Right lung (tissue), 5 donors: Measurements from ENCODE around the gene KRT83. TPM values are rescaled to one million over a fixed set of nuclear protein-coding genes. Genes with fewer than 3 reads are reported as not detected.
"Not testable (repeated sequence)": the region's sequence is repeated elsewhere in the genome, so short reads cannot be mapped to it uniquely, and the experiment has no call there.

Source experiments
- DNase-seq, 2 donors: peaks; one replicate each; pipeline ENCODE4 v3.0.0-alpha.2; 2013
- polyA plus RNA-seq, 5 donors: library from polyadenylated mRNA; unstranded; fragments of 120-200 nt; gene quantifications; one replicate each; pipeline versions ENCODE4 v1.2.1 to v1.2.3, GENCODE V29; 2013; ENCODE audit warnings: inconsistent platforms in 1 of 5, low replicate concordance in 1 of 5; ENCODE audit not compliant: insufficient read length in 5 of 5, insufficient read depth in 1 of 5

Gene KRT83
- polyA plus RNA-seq, 5 donors = not detected

DNA sequence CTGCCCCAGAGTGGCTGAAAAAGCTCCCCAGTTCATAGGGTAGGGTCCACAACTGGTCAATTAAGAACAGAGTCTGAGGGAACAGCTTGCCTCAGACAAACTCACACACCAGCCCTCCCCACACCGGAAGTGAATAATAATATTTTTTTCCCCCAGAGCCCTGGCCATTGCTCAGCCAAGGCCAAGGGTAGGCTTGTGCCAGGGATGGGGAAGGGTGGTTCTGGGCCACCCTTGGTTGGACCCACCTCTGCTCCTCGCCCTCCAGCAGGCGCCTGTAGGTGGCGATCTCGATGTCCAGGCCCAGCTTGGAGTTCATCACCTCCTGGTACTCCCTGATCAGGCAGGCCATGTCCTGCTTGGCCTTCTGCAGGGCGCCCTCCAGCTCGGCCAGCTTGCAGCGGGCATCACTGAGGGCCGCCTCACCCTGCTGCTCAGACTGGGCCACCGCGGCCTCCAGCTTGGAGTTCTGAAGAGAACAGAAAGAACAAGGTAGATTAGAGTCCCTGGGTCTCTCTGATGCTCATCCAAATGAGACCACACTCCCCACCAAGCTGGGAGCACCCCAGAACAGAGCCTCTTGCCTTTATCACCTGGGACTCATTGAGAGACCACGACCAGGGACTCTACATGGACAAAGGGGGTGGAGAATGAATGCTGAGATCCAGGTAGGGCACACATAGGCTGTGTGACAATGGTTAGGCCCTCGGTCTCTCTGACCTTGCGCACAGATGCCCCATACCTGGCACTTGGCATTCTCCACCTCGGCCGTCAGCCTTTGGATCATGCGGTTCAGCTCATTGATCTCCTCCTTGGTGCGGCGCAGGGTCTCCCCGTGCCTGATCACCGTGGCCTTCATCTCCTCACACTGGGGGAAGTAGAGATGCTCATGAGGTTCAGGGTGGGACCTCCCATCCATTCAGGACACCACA is 34.1 kb downstream of the KRT83 start:
- DNase-seq = not testable (repeated sequence)

- no peak for DNase-seq
Observed at GRCh38 chr12:52285851-52286530, 35.2 kb downstream of the KRT83 start.

DNA sequence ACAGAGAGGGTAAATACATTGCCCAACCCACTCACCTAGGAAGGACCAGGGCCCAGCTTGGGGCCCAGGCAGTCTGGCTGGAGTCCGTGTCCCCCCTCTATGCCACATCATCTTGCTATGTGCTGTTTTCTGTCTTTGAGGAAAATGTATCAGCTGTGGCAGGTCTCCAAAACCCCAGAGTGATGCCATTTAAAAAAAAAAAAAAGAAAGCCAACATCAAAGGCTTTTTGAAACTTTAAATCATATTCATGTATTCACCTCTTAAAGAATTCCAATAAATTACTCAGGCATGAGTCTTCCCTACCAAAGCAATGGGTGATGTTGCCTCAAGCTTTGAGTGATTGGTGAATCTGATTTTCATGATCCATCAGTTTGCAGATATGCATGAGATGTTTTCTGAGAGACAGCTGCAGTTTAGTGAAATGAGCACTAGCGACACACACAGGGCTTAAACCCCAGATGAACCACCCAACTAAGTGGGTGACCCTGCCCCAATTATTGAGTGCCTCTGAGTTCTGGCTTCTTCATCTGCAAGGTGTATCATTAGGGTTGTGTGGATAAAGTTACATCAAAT is 35.9 kb downstream of the KRT83 start:
- DNase-seq = no peak

- DNase-seq = no peak
Observed at GRCh38 chr12:52284562-52285171, 36.5 kb downstream of the KRT83 start.

DNA sequence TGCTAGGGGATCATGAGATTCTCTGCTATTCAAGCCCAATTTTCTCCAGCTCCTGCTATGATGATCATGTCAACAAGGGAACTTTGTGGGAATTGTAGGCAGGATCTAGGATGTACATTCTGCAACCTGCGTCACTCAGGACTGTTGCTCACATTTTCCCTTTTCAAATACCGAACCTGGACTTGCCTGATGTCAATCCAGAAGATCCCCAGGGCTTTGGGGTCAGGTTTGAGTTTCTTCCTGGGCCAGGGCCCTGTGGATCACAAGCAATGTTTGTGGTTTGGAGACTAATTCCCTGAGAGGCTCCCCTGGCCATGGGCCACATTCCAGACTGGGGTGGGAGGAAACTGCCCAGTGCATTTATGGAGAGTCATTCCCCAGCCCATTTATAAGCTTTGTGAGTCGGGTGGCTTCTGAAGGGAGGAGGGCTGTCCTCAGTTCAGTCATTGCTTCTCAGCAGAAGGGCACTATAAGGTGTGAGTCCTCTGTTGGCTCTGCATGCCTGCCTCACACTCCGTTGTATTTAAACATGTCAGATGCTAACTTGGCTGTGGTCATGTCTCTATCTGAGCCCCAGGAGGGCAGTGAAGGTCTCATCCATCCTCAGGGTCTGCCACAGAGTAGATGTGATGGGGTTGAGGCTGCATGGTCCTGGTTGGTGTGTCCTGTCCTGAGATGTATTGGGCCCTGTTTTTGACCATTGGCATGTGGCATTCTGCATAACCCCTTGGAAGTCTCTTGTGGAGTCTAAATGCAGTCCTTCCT is 40.2 kb downstream of the KRT83 start:
- DNase-seq = no peak

DNA sequence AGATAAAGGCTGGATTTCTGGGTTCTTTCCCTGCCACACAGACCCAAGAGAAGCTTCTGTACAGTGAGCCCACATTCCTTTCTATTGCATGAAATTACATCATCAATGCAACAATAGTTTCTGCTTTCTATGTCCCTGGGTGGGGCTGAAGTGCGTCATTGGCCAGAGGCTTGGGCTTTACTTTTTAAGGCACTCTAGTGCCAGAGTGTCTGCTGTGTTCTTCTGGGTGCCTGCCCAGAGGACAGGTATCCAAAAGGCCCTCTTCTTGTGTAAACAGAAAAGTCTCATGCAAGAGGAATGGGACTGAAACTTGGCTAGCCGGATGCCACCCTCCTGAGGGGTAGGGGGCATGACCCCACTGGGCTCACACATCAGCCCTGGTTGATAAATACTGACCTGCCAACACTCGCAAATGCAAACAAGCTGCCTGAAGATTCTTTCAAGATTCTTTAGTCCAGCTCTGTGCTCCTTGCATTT is 40.8 kb downstream of the KRT83 start:
- DNase-seq = peak in 1 of 2 donors; percentile 26

GRCh38 chr12:52279422-52280318 is 41.5 kb downstream of the KRT83 start:
- no peak for DNase-seq

DNA sequence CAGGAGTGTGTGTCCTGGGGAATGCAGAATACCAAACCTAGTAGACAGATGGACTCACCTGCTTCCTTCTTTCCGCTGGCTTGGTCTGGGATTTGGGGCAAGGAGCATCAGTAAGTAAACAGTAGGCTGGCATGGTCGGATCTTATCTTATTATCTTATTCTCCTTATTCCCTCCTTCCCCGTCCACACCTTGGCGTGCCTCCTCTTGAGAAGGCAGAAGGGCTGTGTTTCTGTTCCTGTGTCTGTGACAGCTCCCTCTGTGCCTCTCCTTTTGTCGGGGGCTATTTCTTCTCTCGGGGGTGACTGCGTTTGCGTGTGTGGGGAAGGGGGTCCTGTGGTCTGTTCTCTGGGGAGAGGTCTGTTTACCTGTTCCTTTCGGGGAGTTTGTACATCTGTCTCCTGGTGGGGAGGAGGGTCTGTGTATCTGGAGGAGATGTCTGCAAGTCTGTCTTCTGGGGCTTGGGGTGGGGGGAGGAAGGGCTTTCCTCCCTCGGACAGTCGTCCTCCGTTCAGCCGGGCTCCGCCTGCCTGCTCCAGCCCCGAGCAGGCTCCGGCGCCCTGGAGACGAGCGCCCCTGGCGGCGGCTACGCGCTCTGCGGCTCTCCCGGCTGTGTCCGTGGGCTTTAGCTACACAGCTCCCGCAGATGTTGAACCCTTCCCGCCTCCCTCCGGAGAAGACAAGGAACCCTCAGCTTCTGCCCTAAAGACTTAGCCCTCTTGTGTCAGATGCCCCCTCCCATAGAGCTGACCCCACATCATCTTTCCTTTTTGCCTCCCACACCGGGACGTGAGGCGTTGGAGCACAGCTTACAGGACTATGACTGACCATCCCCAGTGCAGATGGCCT is 42.4 kb downstream of the KRT83 start:
- peak; percentile 71 to 74 for DNase-seq

DNA sequence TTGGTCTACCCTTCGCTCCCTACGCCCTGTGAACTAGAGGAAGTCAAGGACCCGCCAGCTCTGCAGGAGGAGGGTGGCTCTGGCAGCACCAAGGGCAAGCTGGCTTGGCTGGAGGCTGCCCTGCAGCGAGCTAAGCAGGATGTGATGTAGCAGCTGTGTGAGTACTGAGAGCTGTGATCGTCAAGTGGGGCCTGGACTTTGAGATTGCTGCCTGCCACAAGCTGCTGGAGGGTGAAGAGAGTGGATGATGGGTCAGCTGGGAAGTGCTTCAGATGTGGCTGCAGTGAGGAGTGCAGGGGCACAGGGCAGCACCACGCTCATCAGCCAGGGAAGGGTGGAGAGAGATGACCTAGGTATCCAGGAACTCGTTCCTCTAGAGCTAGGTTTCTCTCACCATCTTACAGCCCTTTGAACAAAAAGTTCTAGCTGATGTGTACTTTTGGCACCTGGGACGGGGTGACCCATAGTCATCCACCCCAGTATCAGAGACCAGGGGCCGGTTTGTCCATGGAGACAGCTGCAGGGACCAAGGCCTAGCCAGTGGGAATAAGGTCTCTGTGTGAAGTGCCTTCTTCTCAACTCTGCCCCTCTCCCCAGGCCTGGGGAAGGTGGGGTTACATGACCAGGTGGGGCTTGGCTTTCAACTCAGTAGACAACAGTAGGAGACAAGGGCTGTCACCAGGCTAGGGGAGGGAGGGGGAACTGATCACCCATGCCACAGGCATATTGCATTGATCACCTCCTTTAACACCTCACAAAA is 43.5 kb downstream of the KRT83 start:
- peak in 1 of 2 donors; percentile 38 for DNase-seq

DNA sequence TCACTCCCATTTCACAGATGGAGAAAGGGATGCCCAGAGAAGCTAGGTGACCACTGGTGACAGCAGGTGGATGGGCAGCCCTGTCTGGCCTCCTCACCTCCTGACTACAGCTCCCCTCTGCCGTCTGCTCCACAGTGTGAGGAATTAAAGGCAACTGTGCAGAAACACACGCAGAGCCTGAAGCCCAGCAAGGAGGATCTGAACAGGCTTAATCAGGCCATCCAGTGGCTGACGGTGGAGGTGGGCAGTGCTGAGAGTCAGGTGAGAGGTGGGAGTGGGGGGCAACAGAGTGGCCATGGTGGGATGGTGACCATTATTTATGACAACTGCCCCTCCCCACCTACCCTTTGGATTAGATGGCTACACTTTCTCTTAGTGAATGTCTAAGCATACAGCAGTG is 45.5 kb downstream of the KRT83 start:
- DNase-seq = no peak

DNA sequence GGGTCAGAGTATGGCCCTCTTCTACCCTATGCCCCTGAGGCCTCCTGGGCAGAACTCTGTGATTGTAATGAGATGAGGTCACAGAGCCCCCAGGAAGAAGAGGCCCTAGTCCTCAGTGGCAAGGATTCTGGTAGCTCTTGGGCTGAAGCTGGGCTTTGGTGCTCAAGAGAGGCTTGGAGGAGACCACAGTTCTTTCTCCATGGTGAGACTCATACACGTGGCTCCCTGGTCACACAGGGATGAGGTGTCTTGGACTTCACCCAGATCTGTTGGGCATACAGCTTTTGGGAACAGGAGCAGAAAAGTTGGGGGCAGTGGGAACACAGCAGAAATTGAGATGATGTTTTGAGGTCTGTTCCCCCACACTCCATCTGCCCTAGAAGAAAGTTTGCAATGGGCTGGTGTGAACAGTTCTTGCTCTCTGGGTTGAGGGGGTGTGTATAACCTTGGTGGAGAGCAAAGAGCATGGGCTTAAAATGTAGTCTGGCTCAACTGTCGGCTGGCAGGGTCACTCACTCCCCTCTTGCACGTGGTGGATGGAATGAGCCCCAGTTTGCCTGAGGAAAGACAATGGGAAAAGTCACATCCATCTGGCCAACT is 46.6 kb downstream of the KRT83 start, which contains the start of gene KRT86:
Gene KRT86, plus strand, starts transcription at position 125 of the 600 bp plus-strand sequence. CDS start 27,272 bp downstream, outside the sequence.
- DNase-seq = no peak

DNA sequence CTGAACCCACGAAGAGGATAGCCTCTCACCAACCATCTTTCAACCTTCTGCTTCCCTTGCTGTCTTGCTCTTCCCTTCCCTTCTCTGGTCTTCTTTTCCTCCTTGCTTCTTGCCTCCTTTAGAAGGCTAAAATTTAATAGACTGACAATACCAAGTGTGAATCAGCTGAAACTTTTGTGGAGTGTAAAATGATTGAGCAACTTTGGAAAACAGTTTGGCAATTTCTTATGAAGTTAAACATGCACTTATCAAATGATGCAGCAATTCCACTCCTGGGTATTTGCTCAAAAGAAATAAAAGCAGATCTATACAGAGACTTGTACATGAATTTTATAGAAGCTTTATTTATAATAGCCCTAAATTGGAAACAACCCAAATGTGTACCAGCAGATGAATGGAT is 50.0 kb downstream of the KRT83 start:
- DNase-seq = no peak

- DNase-seq = no peak
Observed at GRCh38 chr12:52270541-52271070, 50.6 kb downstream of the KRT83 start.

DNA sequence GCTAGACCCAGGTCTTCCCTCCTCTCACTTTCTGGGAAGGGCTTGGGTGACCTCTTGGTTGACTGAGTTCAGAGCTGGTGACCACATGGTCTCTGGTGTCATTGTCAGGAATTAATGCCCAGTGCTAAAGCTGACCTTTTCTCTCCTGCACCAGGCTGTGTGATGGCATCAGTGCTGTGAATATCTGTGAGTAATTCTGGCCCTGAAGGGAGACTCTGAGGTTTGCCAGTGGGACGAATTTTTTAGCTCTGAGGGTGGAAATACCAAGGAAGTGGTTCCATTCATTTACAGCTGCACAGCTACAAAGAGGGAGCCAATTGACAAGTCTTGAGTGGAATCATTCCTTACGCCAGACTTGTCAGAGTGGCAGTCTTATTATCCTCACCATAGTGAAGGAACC is 53.0 kb downstream of the KRT83 start:
- no peak for DNase-seq

GRCh38 chr12:52267699-52268098 is 53.5 kb downstream of the KRT83 start:
- DNase-seq = no peak

- no peak for DNase-seq
Observed at GRCh38 chr12:52267266-52267665, 53.9 kb downstream of the KRT83 start.

DNA sequence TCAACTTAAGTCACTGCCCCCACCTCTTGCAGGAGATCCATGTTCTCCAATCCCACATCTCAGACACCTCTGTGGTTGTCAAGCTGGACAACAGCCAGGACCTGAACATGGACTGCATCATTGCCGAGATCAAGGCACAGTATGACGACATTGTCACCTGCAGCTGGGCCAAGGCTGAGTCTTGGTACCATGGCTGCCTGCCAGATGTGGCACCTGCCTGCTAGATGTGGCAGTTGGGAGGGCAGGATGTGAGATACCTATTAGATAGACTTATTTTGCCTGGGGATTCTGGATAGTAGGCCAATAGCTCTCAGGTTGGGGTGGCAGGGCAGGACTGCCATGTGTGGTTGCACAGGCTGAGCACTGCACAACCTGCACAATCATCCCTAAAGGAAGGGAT is 54.7 kb downstream of the KRT83 start:
- DNase-seq = no peak

GRCh38 chr12:52264435-52264825 is 56.8 kb downstream of the KRT83 start:
- DNase-seq = peak in 1 of 2 donors; percentile 55
